OCI-LY3 (cell line): ENCODE data around the gene RAC3.

Experiments
- H2AFZ ChIP-seq: fragments of 200-600, 300-600 bp; shearing (Covaris generic); 2 replicates; pipeline ENCODE4 v1.6.0; 2014; ENCODE audit warnings: antibody characterized with exemption, low read depth, low read length
- H3K27ac ChIP-seq: fragments of 200-600, 300-600 bp; sonication (generic); 2 replicates; pipeline ENCODE4 v1.5.1; 2014; ENCODE audit warnings: mild to moderate bottlenecking, low read length, moderate library complexity, mixed read lengths
- H3K27me3 ChIP-seq: fragments of 200-600, 300-600 bp; sonication (generic); 2 replicates; pipeline ENCODE4 v1.6.1; 2014; ENCODE audit warnings: low read depth, low read length, mixed read lengths
- H3K36me3 ChIP-seq: fragments of 200-600, 300-600 bp; sonication (generic); replicated peaks from 2 replicates; pipeline ENCODE3; 2014; ENCODE audit warnings: low read depth, low read length, mixed read lengths
- H3K4me1 ChIP-seq: fragments of 300-600, 200-600 bp; sonication (generic); 2 replicates; pipeline ENCODE4 v1.6.1; 2014; ENCODE audit warnings: low read length, mixed read lengths
- H3K4me2 ChIP-seq: fragments of 200-600, 300-600 bp; sonication (generic); 2 replicates; pipeline ENCODE4 v1.6.1; 2014; ENCODE audit warnings: low read length, mixed read lengths
- H3K4me3 ChIP-seq: fragments of 300-600, 200-600 bp; sonication (generic); 2 replicates; pipeline ENCODE4 v1.5.1; 2014; ENCODE audit warnings: antibody characterized with exemption, mild to moderate bottlenecking, low read length, moderate library complexity
- H3K79me2 ChIP-seq: fragments of 300-600, 200-600 bp; shearing (Covaris generic); 2 replicates; pipeline ENCODE4 v1.6.1; 2014; ENCODE audit warnings: mild to moderate bottlenecking, low read length, mixed read lengths
- H3K9ac ChIP-seq: fragments of 300-600, 200-600 bp; shearing (Covaris generic); 2 replicates; pipeline ENCODE4 v1.6.0; 2014; ENCODE audit warnings: mild to moderate bottlenecking, low read length, moderate library complexity
- H3K9me3 ChIP-seq: fragments of 200-600, 300-600 bp; shearing (Covaris generic); 2 replicates; pipeline ENCODE4 v1.6.1; 2014; ENCODE audit warnings: low read length, mixed read lengths; ENCODE audit not compliant: insufficient read depth
- H4K20me1 ChIP-seq: fragments of 200-600, 300-600 bp; sonication (generic); 2 replicates; pipeline ENCODE4 v1.6.1; 2016; ENCODE audit warnings: low read length, mixed read lengths; ENCODE audit not compliant: insufficient read depth
- EZH2phosphoT487 ChIP-seq: fragments of 200-600 bp; shearing (Covaris generic); IDR thresholded peaks from 2 replicates; pipeline ENCODE4 v1.6.1; 2018; ENCODE audit warnings: antibody characterized with exemption, mixed run types, low read depth
- TF ChIP-seq, protein P1 (sequence below): fragments of 200-600, 300-600 bp; sonication (generic); IDR thresholded peaks from 2 replicates; pipeline ENCODE4 v1.5.1; 2014; ENCODE audit warnings: antibody characterized with exemption, low read length, low read depth

RAC3 gene

DNA sequence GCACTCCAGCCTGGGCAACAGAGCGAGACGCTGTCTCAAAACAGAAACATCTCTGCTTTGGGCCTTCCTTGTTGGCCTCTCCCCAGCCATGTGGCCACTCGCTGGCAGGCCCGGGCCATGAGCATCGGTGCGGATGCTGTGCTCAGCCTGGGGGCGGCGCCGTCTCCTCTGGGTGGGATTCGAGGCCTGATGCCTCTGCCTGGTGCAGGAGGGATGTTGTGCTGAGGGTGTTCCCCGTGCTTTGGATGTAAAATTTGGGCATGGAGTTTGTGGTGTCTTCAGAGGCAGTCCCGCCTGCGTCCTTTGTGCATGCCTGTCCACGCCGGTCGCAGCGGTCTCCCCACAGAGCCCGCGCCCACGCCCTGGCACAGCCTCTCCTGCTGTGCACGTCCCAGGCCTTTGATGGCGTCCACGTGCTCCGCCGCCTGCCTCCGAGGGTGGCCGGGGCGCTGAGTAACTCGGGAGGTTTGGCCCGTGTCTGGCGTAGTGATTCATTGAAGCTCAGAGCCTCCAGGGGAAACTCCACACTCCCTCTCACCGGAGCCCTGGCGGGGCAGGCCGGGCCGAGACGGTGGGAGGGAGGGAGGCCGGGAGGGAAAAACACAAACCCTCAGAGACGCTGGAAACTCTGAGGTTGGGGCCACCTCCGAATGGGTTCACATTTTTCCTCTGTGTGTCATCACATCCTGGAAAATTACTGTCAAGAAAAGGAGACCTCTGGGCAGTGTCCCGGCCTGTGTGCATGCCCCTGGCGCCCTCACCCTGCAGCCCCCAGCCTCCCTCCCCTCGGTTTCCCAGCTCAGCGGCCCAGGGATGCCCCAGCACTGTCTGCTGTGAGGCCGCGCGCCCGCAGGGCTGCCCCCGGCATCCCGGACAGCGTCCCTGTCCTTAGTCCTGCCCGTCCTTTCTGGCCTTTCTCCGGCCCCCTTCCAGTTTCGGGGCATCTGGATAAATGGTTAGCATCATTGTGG lies 27.8 kb upstream of the RAC3 start:
- no peak overlapping the region for H3K27ac ChIP-seq

GRCh38 chr17:82004517-82005455 lies 26.7 kb upstream of the RAC3 start:
- Histone ChIP-seq H3K27ac (no peak overlapping the region), H3K9me3 (no peaks in the 10 kb centered on the region), H3K36me3 (no peaks in the 10 kb centered on the region), H3K27me3 (no peaks in the 10 kb centered on the region), H3K4me1 (no peaks in the 10 kb centered on the region), H2AFZ (no peak overlapping the region), H3K79me2 (no peaks in the 10 kb centered on the region), H3K9ac (no peak overlapping the region), H3K4me2 (no peak overlapping the region), H3K4me3 (no peak overlapping the region), H4K20me1 (no peaks in the 10 kb centered on the region)
- TF ChIP-seq, protein P1, sequence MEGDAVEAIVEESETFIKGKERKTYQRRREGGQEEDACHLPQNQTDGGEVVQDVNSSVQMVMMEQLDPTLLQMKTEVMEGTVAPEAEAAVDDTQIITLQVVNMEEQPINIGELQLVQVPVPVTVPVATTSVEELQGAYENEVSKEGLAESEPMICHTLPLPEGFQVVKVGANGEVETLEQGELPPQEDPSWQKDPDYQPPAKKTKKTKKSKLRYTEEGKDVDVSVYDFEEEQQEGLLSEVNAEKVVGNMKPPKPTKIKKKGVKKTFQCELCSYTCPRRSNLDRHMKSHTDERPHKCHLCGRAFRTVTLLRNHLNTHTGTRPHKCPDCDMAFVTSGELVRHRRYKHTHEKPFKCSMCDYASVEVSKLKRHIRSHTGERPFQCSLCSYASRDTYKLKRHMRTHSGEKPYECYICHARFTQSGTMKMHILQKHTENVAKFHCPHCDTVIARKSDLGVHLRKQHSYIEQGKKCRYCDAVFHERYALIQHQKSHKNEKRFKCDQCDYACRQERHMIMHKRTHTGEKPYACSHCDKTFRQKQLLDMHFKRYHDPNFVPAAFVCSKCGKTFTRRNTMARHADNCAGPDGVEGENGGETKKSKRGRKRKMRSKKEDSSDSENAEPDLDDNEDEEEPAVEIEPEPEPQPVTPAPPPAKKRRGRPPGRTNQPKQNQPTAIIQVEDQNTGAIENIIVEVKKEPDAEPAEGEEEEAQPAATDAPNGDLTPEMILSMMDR = no peak
- TF ChIP-seq EZH2phosphoT487 = no peak

More for the DNA sequence above, 27.8 kb upstream of the RAC3 start:
- Histone ChIP-seq H3K4me3 (no peak overlapping the region), H3K4me1 (no peaks in the 10 kb centered on the region), H3K27me3 (no peaks in the 10 kb centered on the region), H3K36me3 (no peaks in the 10 kb centered on the region), H3K9me3 (no peaks in the 10 kb centered on the region), H4K20me1 (no peaks in the 10 kb centered on the region), H2AFZ (no peak overlapping the region), H3K9ac (no peak overlapping the region), H3K79me2 (no peaks in the 10 kb centered on the region), H3K4me2 (no peak overlapping the region)
- TF ChIP-seq, protein P1 = no peak
- TF ChIP-seq EZH2phosphoT487 = no peak

DNA sequence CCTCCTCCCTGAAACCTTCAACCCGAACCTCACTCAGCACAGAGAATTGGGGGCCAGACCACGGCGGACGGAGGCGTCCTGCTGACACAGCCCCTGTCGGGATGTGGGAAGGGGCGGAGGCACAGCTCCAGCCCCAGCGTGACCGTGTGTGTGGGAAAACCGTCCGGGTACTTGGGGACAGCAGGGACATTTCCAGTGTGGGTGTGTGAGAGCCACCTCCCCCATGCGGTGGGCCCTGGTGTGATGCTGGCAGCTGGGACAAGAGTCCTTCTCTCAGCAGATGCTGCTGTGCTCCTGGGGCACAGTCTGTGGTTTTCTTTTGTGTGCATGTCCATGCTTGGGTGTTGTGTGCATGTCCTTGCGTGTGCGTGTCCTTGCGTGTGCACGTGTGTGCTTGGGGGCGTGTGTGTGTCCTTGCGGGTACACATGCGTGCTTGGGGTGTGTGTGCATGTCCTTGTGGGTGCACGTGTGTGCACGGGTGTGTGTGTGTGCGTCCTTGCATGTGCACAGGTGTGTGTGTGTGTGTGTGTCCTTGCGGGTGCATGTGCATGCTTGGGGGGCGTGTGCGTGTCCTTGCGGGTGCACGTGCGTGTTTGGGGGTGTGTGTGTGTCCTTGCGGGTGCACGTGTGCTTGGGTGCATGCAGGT lies 25.7 kb upstream of the RAC3 start:
- H3K9me3 ChIP-seq = no peaks in the 10 kb centered on the region
- H3K4me2 ChIP-seq = no peak overlapping the region
- H3K27me3 ChIP-seq = no peaks in the 10 kb centered on the region
- H3K36me3 ChIP-seq = no peaks in the 10 kb centered on the region
- TF ChIP-seq, protein P1 = no peak
- TF ChIP-seq EZH2phosphoT487 = no peak
- no peaks in the 10 kb centered on the region for H3K4me1 ChIP-seq
- H3K27ac ChIP-seq = no peak overlapping the region
- H2AFZ ChIP-seq = no peak overlapping the region
- H3K9ac ChIP-seq = no peak overlapping the region
- H4K20me1 ChIP-seq = no peaks in the 10 kb centered on the region
- no peak overlapping the region for H3K4me3 ChIP-seq
- H3K79me2 ChIP-seq = no peaks in the 10 kb centered on the region
